GM12892 (cell line): ENCODE measurements around the gene VAV1. TPM values are rescaled to one million over a fixed set of nuclear protein-coding genes. Genes with fewer than 3 reads are reported as not detected.

Source experiments
- DNase-seq: peaks from one replicate; pipeline ENCODE4 v3.0.0; 2011; ENCODE audit not compliant: insufficient read length
- FAIRE-seq: peaks from 2 replicates; lab custom pipeline; 2011; peaks lifted over from hg19 to GRCh38; lab: Jason Lieb, UNC
- POLR2A ChIP-seq: IDR thresholded peaks from 2 replicates; pipeline ENCODE4 v1.6.1; 2011; ENCODE audit warnings: low read depth, low read length, control low read depth
- POLR2AphosphoS5 ChIP-seq: IDR thresholded peaks from 2 replicates; pipeline ENCODE4 v1.6.1; 2011; ENCODE audit warnings: low read depth, low read length, control low read depth
- TAF1 ChIP-seq: IDR thresholded peaks from 2 replicates; pipeline ENCODE4 v1.6.1; 2011; ENCODE audit warnings: low read depth, mild to moderate bottlenecking, control low read depth, low read length, borderline replicate concordance
- polyA plus RNA-seq: library from polyadenylated mRNA; unstranded; fragments of >200 nt; gene quantifications from one replicate; pipeline ENCODE4 v1.2.1, GENCODE V29; 2012; ENCODE audit warnings: missing spikeins, inconsistent platforms; ENCODE audit not compliant: missing spikeins

Gene VAV1, protein sequence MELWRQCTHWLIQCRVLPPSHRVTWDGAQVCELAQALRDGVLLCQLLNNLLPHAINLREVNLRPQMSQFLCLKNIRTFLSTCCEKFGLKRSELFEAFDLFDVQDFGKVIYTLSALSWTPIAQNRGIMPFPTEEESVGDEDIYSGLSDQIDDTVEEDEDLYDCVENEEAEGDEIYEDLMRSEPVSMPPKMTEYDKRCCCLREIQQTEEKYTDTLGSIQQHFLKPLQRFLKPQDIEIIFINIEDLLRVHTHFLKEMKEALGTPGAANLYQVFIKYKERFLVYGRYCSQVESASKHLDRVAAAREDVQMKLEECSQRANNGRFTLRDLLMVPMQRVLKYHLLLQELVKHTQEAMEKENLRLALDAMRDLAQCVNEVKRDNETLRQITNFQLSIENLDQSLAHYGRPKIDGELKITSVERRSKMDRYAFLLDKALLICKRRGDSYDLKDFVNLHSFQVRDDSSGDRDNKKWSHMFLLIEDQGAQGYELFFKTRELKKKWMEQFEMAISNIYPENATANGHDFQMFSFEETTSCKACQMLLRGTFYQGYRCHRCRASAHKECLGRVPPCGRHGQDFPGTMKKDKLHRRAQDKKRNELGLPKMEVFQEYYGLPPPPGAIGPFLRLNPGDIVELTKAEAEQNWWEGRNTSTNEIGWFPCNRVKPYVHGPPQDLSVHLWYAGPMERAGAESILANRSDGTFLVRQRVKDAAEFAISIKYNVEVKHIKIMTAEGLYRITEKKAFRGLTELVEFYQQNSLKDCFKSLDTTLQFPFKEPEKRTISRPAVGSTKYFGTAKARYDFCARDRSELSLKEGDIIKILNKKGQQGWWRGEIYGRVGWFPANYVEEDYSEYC
- polyA plus RNA-seq: 30.2 TPM

GRCh38 chr19:6772028-6772865, at the start of gene VAV1:
Gene VAV1, plus strand, starts transcription at chr19:6772708. Its CDS starts 100 bp downstream, at chr19:6772808.
- TF ChIP-seq POLR2AphosphoS5: peak; percentile 85
- TF ChIP-seq POLR2A: peak; percentile 89
- peak; percentile 80 for TF ChIP-seq TAF1
- DNase-seq (peak; percentile 93), FAIRE-seq (peak; percentile 96)

DNA sequence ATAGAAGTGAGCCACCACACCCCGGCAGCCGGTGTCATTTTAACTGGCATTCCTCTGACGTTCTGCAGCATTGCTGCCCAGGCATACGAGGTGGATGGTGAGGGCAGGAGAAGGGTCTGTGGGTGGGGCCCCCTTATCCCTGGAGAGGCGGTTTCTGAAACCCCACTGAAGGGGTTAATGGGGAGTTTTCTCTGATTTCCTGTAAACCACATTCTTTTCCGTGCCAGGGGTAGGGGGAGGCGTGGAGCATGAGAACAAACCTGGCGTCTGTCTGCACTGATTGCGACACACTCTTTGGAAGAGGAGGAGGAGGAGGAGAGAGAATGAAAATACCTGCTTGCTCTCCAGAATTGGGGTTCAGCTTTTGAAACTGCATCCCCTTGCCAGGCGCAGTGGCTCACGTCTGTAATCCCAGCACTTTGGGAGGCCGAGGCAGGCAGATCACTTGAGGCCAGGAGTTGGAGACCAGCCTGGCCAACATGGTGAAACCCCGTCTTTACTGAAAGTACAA, 49.3 kb upstream of the VAV1 start:
- DNase-seq: no peak
- no peak for FAIRE-seq
- TF ChIP-seq TAF1: no peak
- TF ChIP-seq POLR2AphosphoS5: no peak
- no peak for TF ChIP-seq POLR2A

DNA sequence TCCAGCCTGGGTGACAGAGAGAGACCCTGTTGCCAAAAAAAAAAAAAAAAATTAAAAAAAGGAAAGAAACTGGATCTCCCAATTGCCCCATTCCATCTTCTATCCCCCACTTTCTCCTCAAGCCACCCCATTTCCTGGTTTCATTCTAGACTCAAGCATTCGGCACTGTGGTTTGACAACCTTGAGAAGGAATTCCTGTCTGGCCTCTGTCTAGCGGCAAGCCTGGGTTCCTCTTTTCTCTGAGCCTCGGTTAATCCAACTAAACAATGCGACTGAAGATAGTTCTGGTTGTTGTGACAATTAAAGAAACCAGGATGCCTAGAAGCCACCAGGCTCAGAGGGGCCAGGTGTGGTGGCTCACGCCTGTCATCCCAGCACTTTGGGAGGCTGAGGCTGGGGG, 48.8 kb upstream of the VAV1 start:
- FAIRE-seq: no peak
- DNase-seq: no peak
- no peak for TF ChIP-seq POLR2AphosphoS5
- TF ChIP-seq POLR2A: no peak
- no peak for TF ChIP-seq TAF1

GRCh38 chr19:6724631-6725492, 47.6 kb upstream of the VAV1 start:
- FAIRE-seq (no peak), DNase-seq (no peak)
- TF ChIP-seq TAF1 (no peak), POLR2AphosphoS5 (no peak), POLR2A (no peak)

- DNase-seq: no peak
- TF ChIP-seq POLR2AphosphoS5: no peak
- no peak for TF ChIP-seq TAF1
- no peak for TF ChIP-seq POLR2A
- FAIRE-seq: no peak
Measured at GRCh38 chr19:6725513-6726231, 46.8 kb upstream of the VAV1 start.

GRCh38 chr19:6728346-6728745, 44.2 kb upstream of the VAV1 start:
- DNase-seq: no peak
- no peak for TF ChIP-seq POLR2AphosphoS5
- TF ChIP-seq TAF1: peak; percentile 17; the same call in 1 of the 2 replicates
- TF ChIP-seq POLR2A: no peak
- FAIRE-seq: peak; percentile 91

DNA sequence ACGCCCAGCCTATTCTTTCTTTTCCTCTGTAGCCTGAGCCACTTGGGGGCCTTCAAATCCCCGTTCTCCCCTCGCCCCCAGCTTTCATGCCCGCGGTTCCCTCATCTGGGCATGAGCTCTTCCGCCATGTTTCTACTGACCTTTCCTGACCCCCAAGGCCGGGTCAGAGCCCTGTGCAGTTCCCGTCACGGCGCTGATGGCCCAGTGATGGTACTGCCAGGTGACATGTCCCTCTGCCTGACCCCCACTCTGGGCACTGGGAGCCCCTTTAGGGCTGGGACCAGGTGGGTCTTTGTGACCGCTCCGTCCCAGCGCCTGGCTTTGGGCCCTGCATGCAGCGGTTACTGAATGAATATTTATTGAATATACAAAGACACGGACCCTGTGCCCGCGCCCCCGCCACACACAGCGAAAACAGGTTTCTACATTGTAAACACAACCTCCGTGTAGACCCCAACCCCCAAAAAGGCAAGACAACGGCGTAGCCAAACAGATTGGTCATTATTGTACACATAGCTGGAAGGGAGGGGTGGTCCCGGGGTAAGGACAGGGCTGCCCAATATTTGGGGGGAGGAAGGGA, 42.8 kb upstream of the VAV1 start:
- FAIRE-seq (no peak), DNase-seq (no peak)
- TF ChIP-seq TAF1 (no peak), POLR2AphosphoS5 (no peak), POLR2A (no peak)

- no peak for DNase-seq
- FAIRE-seq: no peak
- TF ChIP-seq POLR2AphosphoS5 (no peak), POLR2A (no peak), TAF1 (no peak)
Measured at GRCh38 chr19:6730153-6730804, 42.2 kb upstream of the VAV1 start.

GRCh38 chr19:6730941-6731670, 41.4 kb upstream of the VAV1 start:
- FAIRE-seq (no peak), DNase-seq (no peak)
- TF ChIP-seq POLR2AphosphoS5 (no peak), POLR2A (no peak), TAF1 (no peak)
